Activated CD4-positive, alpha-beta T cell treated with anti-CD3 and anti-CD28 coated beads for 24 hours (primary cell): ENCODE results near the gene SPATA31E1.
"Not testable (repeated sequence)": the region's sequence is repeated elsewhere in the genome, so short reads cannot be mapped to it uniquely, and the experiment has no call there.

Experiments
- DNase-seq, 2 donors: peaks; one replicate each; pipeline ENCODE4 v3.0.0-alpha.2; 2020; ENCODE audit warnings: low read depth in 2 of 2

SPATA31E1 gene

DNA sequence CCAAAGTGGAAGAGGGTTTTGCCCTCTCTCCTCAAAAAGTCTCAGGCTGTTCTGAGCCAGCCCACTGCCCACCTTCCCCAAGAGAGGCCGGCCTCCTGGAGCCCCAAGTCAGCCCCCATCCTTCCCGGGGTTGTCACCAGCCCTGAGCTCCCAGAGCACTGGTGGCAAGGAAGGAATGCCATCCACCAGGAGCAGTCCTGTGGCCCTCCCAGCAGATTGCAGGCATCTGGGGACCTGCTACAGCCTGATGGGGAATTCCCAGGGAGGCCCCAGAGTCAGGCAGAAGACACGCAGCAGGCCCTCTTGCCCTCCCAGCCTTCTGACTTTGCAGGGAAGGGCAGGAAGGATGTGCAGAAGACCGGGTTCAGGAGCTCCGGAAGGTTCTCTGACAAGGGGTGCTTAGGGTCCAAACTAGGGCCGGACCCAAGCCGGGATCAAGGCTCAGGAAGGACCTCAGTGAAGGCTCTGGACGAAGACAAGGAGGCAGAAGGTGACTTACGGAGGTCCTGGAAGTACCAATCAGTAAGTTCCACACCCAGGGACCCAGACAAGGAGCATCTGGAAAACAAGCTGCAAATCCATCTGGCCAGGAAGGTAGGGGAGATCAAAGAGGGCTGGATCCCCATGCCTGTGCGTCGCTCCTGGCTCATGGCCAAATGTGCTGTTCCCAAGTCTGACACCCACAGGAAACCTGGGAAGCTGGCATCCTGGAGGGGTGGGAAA, 3.7 kb downstream of the SPATA31E1 start:
- DNase-seq, result no peak

DNA sequence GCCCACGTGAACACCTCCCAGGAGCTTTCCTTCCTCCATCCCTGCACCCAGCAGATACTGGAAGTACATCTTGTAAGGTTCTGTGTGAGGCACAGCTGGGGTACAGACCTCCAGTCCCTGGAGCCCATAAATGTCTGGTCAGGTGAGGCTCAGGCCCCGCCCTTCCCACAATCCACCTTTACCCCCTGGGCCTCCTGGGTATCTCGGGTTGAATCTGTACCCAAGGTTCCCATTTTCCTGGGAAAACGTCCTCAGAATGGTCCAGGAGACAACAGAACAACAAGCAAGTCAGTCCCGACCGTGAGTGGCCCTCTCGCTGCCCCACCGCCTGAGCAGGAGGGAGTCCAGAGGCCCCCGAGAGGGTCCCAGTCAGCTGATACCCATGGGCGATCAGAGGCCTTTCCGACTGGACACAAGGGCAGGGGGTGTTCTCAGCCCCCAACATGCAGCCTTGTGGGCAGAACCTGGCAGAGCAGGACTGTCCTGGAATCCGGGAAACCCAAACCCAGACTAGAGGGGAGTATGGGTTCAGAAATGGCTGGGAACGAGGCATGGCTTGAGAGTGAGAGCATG, 4.3 kb downstream of the SPATA31E1 start:
- no peak for DNase-seq

DNA sequence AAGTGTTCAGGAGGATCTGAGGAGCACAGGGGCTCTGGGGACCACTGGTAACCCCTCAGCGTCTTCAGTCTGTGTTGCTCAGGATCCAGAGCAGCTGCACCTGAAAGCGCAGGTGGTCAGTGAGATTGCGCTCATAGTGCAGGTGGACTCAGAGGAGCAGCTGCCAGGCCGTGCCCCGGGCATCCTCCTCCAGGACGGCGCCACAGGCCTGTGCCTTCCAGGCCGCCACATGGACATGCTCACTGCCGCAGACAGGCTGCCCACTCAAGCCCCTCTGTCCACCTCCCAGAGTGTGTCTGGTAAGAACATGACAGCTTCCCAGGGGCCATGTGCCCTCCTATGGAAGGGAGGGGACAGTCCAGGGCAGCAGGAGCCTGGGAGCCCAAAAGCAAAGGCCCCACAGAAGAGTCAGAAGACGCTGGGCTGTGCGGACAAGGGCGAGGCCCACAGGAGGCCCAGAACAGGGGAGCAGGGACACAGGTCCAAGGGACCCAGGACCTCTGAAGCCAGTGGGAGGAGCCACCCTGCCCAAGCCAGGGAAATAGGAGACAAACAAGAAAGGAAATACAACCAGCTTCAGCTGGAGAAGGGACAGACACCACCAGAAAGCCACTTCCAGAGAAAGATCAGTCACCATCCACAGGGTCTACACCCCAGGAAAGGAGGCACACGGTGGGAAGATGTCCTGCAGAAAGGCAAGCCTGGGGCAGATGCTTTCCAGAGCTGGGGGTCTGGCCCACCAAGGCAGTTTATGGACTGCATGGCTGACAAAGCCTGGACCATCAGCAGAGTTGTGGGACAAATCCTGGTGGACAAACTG, 5.2 kb downstream of the SPATA31E1 start:
- DNase-seq, result no peak

DNA sequence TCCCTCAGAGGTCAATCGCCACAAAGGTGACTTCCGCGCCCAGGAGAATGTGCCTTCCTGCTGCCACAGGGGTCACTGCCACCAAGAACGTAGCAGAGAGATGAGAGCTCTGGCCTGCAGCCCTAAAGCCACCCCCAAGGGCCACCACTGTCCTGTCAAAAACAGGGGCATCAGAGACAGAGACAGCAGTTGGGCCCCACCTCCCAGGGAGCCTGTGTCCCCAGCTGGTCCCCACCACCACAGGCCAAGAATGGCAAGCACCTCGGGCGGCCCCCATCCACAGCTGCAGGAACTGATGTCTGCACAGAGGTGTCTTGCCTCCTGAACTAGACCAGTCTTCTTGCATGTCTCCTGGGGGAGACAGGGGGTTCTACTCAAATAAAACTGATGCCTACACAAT, 5.8 kb downstream of the SPATA31E1 start:
- no peak for DNase-seq

DNA sequence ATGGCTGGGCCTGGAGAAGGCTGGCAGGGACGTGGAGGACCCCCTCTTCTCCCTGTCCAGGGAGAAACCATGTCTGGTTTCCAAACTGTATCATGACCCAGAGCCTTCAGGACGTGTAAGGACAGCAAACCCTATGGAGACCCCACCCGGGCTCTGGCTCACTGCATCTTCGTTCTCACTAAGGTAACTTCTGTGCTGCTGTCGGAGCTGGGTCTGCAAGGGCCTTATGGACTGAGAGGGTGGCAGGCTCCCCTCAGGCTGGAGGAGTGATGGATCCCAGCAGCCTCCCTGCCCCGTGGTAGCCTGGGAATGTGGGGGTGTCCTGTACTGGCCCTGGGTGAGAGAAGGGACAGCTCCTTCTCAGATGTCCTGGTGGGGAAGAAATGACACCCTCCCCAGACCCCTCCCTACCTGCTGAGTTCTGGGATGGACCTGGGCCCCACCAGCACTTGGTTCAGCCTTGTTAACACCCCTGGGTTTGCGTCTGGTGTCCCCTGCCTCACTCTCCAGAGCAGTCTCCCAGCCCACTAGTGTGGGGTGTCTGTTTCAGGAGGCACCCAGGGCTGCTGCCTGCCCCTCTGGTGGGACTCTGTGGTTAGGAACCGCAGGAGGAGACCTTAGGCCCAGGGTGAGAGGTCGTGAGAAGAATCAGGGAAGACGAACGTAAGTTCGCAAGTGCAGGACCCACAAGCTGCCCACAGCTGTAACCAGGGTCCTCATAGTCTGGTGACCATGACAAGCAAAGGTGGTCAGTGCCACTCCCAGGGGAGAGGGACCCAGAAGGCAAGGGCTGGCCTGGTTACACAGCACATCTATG, 6.6 kb downstream of the SPATA31E1 start:
- DNase-seq, result no peak

DNA sequence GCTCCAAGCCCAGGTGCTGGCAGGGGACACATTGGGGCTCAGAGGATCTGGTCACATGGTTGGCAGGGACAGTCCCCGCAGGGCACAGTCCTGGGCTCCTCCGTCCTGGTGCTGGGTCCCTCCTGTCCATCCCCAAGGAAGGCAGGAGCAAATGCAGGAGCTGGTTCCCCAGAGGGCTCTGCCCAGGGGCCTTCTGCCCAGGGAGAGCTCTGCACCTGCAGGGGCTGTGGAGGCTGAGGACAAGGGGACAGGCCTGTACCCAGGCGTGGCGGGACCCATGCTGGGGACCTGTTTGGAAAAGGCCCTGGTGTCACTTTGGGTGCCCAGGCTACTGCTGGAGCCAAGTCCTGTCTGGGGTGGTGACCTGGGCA, 7.2 kb downstream of the SPATA31E1 start:
- DNase-seq, result no peak

DNA sequence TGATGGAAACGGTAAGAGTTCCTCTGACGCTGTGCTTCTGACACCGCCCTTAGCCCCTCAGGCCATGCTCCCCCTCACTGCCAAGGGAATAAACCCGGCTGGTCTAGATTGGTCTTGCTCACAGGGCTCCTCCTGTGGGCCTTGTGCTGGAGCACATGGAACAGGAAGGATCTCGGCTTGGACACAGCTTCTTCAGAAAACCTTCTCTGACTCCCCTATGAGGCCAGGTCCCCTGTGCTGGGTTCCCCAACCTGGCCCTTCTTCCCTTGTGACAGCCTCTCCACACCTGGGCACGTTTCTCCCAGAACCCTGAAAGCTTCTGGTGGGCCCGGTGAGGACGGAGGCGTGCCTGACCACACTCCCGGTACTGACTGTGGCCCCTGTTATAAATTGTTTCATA, 8.2 kb downstream of the SPATA31E1 start:
- no peak for DNase-seq

DNA sequence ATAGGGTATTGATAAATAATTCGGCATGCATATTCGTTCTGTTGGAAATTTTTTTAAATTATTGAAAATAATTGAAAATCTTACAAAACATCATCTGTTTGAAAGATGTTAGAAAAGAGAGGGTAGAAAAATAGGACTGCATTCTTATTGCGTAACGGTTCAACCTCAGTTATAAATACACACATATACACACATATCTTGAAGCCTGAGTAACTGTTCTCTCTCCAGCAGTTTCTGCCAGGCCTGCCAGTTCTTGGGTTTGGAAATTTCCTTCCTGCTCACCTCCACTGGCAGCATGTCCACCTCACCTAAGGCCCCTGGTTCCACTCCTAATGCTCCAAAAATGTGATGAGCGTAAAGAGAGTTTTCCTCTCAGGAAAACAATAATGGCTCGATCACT, 9.1 kb downstream of the SPATA31E1 start:
- no peak for DNase-seq

DNA sequence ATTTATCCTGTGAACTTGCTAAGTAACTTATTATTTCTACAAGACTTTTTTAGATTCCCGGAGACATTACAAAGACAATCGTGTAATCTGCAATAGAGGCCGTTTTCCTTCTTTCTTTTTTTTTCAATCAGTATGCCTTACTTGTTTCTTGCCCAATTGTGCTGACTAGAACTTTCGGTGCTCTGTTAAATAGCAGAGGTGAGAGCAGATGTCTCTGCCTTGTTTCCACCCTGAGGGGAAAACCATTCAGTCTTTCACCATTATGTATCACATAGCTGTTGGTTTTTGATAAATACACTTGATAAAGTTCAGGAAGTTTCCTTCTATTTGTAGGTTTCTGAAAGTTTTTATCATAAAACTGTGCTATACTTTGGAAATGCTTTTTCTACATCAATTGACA, 10.3 kb downstream of the SPATA31E1 start:
- DNase-seq, result no peak

DNA sequence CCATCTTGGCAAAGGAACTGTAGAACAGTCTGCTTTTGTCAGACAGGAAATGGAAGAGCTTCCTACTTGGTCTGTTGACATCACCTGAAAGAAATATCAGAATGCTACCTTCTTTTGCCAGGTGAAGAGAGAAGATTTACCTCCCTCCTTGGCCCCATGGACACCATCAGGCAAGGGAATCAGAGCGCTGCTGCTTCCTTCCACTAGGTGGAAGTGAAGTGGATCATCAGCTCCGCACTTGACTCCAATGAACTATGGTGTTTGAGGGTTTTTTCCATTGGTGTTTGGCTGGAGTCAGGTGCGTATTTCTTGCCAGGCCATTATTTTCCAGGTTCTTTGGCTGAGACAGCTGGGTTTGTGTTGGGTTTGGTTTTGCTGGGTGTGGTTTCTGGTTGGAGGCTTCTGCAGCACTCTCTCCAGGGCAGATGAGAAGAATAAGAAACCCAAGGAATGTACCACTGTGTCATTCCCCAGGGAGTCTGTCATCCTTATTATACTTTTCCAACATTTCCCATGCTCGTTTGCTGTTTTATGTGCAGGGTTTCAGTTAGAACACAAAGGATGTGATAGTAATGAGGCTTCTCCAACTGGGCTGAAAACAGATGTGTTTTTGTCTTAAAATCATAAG, 12.4 kb downstream of the SPATA31E1 start:
- no peak for DNase-seq

DNA sequence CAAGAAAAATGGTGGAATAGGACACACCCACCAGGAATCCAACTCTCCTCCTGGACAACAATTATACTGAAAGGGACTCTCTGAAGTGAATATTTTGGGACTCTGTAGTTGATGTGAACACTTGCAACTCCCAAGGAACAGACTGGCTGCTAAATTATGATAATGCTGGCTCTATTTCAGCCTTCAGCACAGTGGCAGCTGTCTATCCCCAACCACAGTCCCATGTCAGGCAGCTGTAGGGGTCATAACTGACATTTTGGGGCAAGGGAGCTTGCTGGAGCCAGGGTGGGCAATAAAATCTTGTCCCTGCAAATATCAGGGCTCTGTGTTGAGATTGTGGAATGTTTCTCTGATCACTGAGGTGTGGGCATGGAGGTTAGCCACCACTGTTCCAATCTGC, 14.2 kb downstream of the SPATA31E1 start:
- DNase-seq, result no peak

DNA sequence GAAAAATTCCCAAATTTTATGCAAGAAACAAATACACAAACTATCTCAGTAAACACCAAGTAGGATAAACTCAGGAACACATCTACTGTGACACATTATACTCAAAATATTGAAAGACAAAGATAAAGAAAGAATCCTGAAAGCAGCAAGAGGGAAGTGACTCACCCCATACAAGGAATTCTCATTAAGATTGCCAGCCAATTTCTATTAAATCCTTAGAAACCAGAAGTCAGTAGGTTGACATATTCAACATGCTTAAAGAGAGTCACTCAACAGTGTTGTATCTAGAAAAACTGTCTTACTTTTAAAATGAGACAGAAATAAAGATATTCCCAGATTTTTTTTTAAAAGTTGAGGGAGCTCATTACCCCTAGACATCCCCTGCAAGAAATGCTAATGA, 15.5 kb downstream of the SPATA31E1 start:
- no peak for DNase-seq

DNA sequence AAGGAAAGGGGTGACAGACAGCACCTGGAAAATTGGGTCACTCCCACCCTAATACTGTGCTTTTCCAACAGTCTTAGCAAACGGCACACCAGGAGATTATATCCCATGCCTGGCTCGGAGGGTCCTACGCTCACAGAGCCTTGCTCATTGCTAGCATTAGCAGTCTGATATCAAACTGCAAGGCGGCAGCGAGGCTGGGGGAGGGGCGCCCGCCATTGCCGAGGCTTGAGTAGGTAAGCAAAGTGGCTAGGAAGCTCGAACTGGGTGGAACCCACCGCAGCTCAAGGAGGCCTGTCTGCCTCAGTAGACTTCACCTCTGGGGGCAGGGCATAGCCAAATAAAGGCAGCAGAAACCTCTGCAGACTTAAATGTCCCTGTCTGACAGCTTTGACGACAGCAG, 19.7 kb downstream of the SPATA31E1 start:
- not testable (repeated sequence) for DNase-seq

DNA sequence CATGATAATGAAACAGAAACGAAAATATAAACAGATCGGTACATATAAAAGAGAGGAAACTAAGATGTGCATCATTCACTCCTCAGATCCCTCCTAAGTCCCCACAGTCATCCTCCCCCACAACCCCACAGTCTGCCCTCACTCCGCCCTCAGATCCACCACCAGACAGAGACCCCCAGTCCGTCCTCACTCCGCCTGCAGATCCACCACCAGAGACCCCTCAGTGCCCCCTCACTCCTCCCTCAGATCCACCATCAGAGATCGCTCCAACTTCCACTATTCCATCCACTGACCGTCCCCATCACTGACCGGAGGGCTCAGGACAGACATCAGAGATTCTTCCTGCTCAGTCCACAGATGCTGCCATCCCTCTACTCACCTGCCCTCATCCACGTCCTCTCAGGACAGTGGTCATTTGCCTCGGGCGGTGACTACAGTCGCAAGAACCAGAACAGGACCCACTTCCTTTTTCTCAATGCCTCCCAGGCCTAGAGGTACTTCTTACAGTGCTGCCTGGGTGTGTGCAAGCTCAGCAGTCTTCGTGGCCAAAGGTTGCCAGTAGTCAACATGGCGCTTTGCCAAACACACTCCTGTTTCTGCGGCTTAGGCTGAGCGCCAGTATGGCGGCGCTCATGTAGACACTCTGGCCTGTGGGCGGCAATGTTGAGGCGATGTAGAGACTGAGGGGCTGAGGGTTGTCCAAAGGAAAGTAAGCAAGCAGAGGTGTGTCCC, 26.8 kb downstream of the SPATA31E1 start:
- DNase-seq, result no peak

DNA sequence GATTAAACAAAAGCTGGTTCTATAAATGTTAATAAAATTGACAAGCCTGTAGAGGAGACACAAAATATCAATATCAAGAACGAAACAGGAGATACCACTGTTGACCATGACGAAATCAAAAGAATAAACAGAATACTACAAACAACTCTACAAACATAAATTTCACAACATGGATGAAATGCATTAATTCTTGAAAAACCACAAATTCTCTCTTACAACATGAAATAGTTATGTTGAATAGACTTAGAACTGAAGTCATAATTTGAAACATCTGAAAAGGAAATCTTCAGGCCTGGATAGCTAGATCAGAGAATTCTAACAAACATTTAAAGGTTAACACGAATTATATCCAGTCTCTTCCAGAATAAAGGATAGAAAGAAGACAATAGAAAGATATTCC, 28.1 kb downstream of the SPATA31E1 start:
- DNase-seq, result no peak

DNA sequence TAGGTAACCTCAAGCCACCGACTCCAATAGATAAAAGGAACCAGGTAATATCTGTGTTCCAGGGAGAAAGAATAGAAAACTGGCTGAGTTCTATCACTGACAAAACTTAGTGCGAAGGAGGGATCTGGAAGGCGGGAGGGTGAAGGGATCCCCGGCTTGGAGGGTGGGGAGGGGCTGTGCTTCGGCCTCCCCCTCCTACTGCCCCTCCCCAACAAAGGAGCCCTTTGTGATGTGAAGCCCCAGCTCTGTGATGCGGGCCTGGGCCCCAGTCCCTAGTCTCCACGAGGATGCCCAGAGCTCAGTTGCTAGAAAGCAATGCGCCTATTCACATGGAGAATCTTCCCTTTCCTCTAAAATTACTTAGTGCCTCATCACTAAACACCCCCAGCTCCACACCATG, 35.0 kb downstream of the SPATA31E1 start, which contains the start of gene SPATA31C1:
SPATA31C1 (plus strand) TSS at position 301 of the 400 bp plus-strand sequence.
- DNase-seq, result not testable (repeated sequence)

DNA sequence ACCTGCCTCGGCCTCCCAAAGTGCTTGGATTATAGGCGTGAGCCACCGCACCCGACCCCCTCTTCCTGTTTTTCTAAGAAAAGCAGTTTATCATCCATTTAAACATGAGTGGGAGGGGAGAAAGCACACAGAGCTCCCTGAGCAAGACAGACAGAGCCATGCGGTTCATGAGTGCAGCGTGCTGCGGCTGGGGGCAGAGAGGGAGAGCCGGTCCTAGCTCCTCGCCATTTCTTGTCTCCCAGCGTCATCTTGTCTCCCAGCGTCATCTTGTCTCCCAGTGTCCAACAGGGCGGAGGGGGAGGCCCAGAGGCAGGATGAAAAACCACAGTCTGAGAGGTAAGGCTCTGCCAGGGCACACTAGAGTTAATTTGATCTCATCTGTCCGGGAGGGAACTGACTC, 36.3 kb downstream of the SPATA31E1 start:
- not testable (repeated sequence) for DNase-seq

DNA sequence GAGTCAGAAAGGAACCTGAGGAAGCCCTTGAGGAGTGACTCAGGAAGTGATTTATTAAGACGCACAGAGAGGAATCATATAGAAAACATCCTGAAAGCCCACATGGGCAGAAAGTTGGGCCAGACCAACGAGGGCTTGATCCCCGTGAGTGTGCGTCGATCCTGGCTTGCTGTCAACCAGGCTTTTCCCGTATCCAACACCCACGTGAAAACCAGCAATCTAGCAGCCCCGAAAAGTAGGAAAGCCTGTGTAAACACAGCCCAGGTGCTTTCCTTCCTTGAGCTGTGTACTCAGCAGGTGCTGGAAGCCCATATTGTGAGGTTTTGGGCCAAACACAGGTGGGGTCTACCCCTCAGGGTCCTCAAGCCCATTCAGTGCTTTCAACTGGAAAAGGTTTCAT, 38.9 kb downstream of the SPATA31E1 start:
- DNase-seq, result not testable (repeated sequence)

DNA sequence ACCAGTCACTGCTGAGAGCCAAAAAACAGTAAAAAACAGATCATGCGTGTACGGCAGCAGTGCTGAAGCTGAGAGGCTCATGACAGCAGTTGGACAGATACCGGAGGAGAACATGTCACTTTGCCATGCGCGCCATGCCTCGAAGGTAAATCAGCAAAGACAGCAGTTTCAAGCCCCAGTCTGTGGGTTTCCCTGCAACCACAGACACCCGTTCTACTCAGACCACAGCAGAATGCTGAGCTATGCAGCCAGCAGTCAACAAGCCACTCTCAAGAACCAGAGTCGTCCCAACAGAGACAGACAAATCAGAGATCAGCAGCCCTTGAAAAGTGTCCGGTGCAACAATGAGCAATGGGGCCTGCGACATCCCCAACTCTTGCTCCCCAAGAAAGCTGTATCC, 40.3 kb downstream of the SPATA31E1 start:
- DNase-seq, result not testable (repeated sequence)

DNA sequence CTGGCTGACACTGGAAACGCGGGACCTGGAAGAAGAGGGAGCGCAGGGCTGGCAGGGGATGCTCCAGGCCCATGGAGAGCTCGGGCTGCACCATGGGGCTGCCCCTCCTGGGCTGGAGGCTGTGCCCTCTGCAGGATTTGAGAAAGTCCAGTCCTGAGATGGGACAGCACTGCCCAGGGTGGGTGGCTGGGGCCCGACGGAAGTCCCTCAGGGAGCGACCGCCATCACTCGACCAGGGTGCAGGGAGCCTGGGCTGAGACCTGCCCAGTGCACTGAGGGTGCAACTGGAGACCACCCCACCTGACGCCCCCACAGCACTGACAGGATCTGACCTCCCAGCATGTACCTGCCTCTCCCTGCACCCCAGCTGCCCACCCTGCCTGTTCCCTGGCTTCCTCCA, 42.2 kb downstream of the SPATA31E1 start:
- not testable (repeated sequence) for DNase-seq

DNA sequence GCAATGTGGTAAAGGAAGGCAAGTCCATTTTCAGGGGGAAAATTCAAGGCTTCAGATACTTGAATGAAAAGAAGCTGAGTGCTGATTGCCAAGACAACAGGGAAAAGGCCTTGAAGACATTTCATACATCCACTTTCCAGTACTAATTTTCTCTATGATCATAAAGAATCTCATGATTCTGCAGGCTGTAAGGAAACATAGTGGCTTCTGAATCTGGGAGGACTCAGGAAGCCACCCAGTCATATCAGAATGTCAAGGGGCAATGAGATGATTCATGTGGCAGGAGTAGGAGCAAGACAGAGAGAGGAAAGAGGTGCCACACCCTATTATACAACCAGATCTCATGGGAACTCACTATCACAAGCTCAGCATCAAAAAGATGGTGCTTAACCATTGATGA, 46.5 kb downstream of the SPATA31E1 start:
- not testable (repeated sequence) for DNase-seq
